Measurements from ENCODE around the gene CRISP1.
"Not testable (repeated sequence)": the region's sequence is repeated elsewhere in the genome, so short reads cannot be mapped to it uniquely, and the experiment has no call there.

Gene CRISP1

DNA sequence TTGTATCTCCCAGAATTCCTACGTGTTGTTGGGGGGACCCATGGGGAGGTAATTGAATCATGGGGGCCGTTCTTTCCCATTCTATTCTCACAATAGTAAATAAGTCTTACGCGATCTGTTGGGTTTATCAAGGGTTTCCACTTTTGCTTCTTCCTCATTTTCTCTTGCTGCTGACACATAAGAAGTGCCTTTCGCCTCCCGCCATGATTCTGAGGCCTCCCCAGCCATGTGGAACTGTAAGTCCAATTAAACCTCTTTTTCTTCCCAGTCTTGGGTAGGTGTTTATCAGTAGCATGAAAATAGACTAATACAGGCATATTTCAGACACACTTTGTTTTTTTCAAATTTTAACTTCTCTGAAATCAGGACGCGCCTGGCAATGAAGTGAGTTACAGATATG is 64.8 kb downstream of the CRISP1 start:
- Mint-ChIP-seq H3K27ac (no peak overlapping the region), H3K27me3 (peaks cover 1% of the 10 kb centered on the region), H3K4me1 (no peaks in the 10 kb centered on the region), H3K9me3 (peaks cover 4% of the 10 kb centered on the region), H3K4me3 (no peak overlapping the region), H3K36me3 (ENCODE audit: low read depth) (no peaks in the 10 kb centered on the region)
- no peak for DNase-seq
- ATAC-seq, result no peak

DNA sequence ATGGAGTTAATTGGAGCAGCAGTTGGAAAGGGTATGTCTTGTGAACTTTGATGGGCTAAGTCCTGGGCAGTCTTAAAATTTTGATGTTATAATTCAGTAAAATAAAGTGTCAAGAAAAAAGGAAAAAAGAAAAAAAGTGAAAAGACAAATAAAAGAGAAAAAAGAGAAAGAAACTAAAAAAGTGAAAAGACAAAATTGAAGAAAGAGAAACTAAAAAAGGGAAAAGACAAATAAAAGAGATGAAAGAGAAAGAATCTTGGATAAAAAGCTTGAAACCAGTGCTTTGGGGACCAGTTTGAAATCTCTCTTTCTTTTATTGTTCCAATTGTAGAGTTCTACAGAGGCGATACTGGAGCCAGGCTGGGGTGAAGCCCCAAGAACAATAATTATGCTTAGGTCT is 67.2 kb downstream of the CRISP1 start:
- DNase-seq (no peak), ATAC-seq (no peak)
- peaks cover 1% of the 10 kb centered on the region for H3K27me3 Mint-ChIP-seq
- H3K36me3 Mint-ChIP-seq (ENCODE audit: low read depth), result no peaks in the 10 kb centered on the region
- H3K4me3 Mint-ChIP-seq, result no peak overlapping the region
- H3K4me1 Mint-ChIP-seq, result no peaks in the 10 kb centered on the region
- H3K27ac Mint-ChIP-seq, result no peak overlapping the region
- H3K9me3 Mint-ChIP-seq, result no peaks in the 10 kb centered on the region

GRCh38 chr6:49796842-49797455 is 69.4 kb downstream of the CRISP1 start:
- H3K27ac Mint-ChIP-seq; H3K4me1 Mint-ChIP-seq; H3K27me3 Mint-ChIP-seq; H3K4me3 Mint-ChIP-seq; H3K9me3 Mint-ChIP-seq; ATAC-seq; H3K36me3 Mint-ChIP-seq (ENCODE audit: low read depth); DNase-seq: not testable (repeated sequence)

- ATAC-seq (no peak), DNase-seq (no peak)
- H3K9me3 Mint-ChIP-seq, result peaks cover 4% of the 10 kb centered on the region
- no peak overlapping the region for H3K27ac Mint-ChIP-seq
- no peaks in the 10 kb centered on the region for H3K27me3 Mint-ChIP-seq
- no peaks in the 10 kb centered on the region for H3K4me1 Mint-ChIP-seq
- no peak overlapping the region for H3K4me3 Mint-ChIP-seq
- H3K36me3 Mint-ChIP-seq (ENCODE audit: low read depth), result no peaks in the 10 kb centered on the region
These were observed 76.0 kb downstream of the CRISP1 start for GRCh38 chr6:49790341-49790740.

GRCh38 chr6:49787176-49787575 is 79.2 kb downstream of the CRISP1 start, which contains the start of gene PGK2:
TSS of gene PGK2 (minus strand) at chr6:49787285. CDS start at chr6:49787187, 98 bp downstream.
- H3K27me3 Mint-ChIP-seq, result no peaks in the 10 kb centered on the region
- peaks cover 4% of the 10 kb centered on the region for H3K9me3 Mint-ChIP-seq
- H3K36me3 Mint-ChIP-seq (ENCODE audit: low read depth), result no peaks in the 10 kb centered on the region
- H3K27ac Mint-ChIP-seq, result no peak within 1 kb of the TSS
- H3K4me3 Mint-ChIP-seq, result no peak within 1 kb of the TSS
- no peak for DNase-seq
- no peak for ATAC-seq
- no peaks in the 10 kb centered on the region for H3K4me1 Mint-ChIP-seq

GRCh38 chr6:49784272-49784671 is 82.1 kb downstream of the CRISP1 start:
- H3K4me1 Mint-ChIP-seq, result no peaks in the 10 kb centered on the region
- DNase-seq, result no peak
- H3K27me3 Mint-ChIP-seq, result no peaks in the 10 kb centered on the region
- H3K36me3 Mint-ChIP-seq (ENCODE audit: low read depth), result no peaks in the 10 kb centered on the region
- no peak overlapping the region for H3K27ac Mint-ChIP-seq
- no peak for ATAC-seq
- H3K9me3 Mint-ChIP-seq, result peaks cover 2% of the 10 kb centered on the region
- H3K4me3 Mint-ChIP-seq, result no peak overlapping the region

Data from activated naive CD8-positive, alpha-beta T cell treated with anti-CD3 and anti-CD28 coated beads, Interleukin-2, amount 50 U/mL, for 24 hours (primary cell).